Heart left ventricle (tissue), 13 donors: Measurements from ENCODE around the gene PHACTR3.

Source experiments
- CTCF ChIP-seq, 12 donors: fragments of 200-600 bp; sonication (generic) in 4 of 12; IDR thresholded peaks; one replicate each; pipeline versions ENCODE4 v1.5.0 to v1.8.0; 2018 to 2022; ENCODE audit warnings: antibody characterized with exemption in 12 of 12, mild to moderate bottlenecking in 5 of 12
- POLR2A ChIP-seq, 2 donors: fragments of 450-650 bp; IDR thresholded peaks; one replicate each; pipeline ENCODE4 v1.6.1; 2017; ENCODE audit warnings: antibody characterized with exemption in 2 of 2, mild to moderate bottlenecking in 2 of 2, moderate library complexity in 2 of 2
- donor health status: ischemic (EF 13 %, LVEDD 7.1; RV severe dilation, severe dysfunction).
- donor health status: DM: no; HTN: yes; CAD: no.
- donor health status: DM: no; HTN: no; CAD: no.
- donor health status: ischemic (EF 25% LVEDD 6.9; RV normal size, moderate dysfunction).
- donor health status: ischemic (EF 25% LVEDD 5.7; RV mildly dilated, moderate dysfunction).
- donor health status: ischemic (EF 35%, LVEDD 5.7; RV mildly dilated, moderate dysfunction).
- donor health status: nonischemic (EF 11% LVEDD 7.7; RV severe dilation, severe dysfunction).
- donor health status: DM: yes; HTN: yes; CAD: no.
- donor health status: PGD.
- donor health status: ischemic (EF 29% LVEDD 5.4; RV normal size, mild dysfunction).
- donor health status: nonischemic (EF 23%, LVEDD 6.1; RV moderate dilation, normal function).

- no peak for TF ChIP-seq CTCF (IDR thresholded peaks at IDR 0.05)
- TF ChIP-seq POLR2A (IDR thresholded peaks at IDR 0.05) = no peak
Measured at GRCh38 chr20:59809630-59810448, 205.5 kb downstream of the PHACTR3 start.
